HG03066 (cell line): ENCODE results near the gene COPA.
A peak's percentile ranks its signal among the peaks of the same experiment; 100 is the strongest.
"Not testable (repeated sequence)": the region's sequence is repeated elsewhere in the genome, so short reads cannot be mapped to it uniquely, and the experiment has no call there.

Experiments used
- ATAC-seq: cut with Tn5 transposase; IDR thresholded peaks from one replicate; pipeline ENCODE4 v1.9.1; 2021; ENCODE audit warnings: low read depth; ENCODE audit not compliant: unreplicated experiment

COPA gene

DNA sequence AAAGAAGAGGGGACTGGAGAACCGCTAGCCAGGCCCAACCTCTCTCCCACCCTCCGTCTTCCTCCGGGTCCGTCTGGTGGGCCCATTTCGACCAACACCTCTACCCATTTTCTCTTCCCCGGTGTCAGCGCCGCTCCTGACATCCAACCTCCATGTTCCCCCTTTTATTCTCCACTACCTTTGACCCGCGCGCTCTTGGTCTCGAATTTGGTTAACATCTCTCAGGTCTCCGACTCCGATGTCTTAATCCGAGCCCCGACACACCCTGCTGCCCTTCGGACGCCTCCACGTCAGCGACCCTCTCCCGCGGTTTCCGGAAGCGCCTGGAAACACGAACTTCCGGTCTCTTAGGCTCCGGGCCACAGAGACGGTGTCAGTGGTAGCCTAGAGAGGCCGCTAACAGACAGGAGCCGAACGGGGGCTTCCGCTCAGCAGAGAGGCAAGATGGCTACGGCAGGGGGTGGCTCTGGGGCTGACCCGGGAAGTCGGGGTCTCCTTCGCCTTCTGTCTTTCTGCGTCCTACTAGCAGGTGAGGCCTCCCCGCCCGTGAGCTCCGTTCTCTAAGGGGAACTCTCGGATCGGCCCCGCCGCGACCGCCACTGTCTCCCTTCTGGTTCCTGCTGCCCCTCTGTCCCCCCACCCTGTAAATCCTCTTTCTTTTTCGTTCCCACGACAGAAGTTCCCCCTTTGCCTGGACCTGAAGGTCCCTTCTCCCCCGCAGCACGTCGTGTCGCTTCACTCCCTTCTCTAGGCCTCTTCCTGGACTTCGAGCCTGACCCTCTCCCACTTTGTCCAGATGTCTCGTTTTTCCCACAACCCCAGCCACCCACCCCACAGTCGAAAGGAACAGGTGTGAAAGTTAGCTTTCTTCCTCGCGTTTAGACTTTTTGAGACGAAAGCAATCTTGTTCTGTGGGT lies at the start of gene COPA, which contains the start of gene NCSTN:
TSS of gene COPA (minus strand) at position 298 of the 917 bp plus-strand sequence. CDS start at position 218, 80 bp downstream.
TSS of gene NCSTN (plus strand) at position 431 of the 917 bp plus-strand sequence. CDS start at position 445, 14 bp downstream.
- peak; percentile 95 for ATAC-seq

DNA sequence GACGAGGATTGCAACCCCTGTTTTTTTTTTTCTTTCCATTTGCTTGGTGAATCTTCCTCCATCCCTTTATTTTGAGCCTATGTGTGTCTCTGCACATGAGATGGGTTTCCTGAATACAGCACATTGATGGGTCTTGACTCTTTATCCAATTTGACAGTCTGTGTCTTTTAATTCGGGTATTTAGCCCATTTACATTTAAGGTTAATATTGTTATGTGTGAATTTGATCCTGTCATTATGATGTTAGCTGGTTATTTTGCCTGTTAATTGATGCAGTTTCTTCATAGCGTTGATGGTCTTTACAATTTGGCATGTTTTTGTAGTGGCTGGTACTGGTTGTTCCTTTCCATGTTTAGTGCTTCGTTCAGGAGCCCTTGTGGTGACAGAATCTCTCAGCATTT lies 45.4 kb upstream of the COPA start:
- ATAC-seq: not testable (repeated sequence)

DNA sequence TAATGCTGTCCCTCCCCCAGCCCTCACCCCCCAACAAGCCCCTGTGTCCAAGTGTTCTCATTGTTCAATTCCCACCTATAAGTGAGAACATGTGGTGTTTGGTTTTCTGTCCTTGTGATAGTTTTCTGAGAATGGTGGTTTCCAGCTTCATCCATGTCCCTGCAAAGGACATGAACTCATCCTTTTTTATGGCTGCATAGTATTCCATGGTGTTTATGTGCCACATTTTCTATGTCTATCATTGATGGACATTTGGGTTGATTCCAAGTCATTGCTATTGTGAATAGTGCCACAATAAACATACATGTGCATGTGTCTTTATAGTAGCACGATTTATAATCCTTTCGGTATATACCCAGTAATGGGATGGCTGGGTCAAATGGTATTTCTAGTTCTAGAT lies 41.8 kb upstream of the COPA start:
- not testable (repeated sequence) for ATAC-seq

- no peak for ATAC-seq
These were observed 34.6 kb upstream of the COPA start for GRCh38 chr1:160377585-160378206.

DNA sequence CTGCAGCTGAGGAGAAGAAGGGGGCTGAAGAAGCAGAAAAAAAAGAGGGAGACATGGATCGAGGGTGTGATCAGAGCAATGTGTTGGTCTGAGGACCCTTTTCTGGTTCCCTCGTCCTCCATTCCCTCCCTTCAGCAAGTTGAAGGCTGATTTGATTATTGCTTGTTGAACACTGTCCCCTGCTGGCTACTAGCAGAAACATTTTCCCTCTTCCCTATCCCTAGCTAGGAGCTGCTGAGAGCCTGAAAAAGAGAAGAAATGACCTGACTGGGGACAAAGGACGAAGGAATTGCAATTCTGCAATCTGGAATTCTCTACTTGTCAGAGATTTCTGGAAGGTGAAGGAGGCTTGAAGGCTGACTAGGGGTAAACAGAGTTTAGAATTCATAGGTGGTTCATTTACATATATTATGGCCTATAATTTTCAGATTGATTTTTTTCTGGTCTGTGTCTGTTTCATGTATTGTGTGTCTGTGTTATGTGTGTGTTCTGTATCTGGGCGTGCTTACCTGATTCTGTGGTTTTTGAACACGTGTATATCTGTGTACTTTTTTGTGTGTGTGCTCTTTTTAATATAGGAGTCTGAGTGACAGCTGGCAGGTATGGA lies 33.6 kb upstream of the COPA start:
- peak; percentile 66 for ATAC-seq

DNA sequence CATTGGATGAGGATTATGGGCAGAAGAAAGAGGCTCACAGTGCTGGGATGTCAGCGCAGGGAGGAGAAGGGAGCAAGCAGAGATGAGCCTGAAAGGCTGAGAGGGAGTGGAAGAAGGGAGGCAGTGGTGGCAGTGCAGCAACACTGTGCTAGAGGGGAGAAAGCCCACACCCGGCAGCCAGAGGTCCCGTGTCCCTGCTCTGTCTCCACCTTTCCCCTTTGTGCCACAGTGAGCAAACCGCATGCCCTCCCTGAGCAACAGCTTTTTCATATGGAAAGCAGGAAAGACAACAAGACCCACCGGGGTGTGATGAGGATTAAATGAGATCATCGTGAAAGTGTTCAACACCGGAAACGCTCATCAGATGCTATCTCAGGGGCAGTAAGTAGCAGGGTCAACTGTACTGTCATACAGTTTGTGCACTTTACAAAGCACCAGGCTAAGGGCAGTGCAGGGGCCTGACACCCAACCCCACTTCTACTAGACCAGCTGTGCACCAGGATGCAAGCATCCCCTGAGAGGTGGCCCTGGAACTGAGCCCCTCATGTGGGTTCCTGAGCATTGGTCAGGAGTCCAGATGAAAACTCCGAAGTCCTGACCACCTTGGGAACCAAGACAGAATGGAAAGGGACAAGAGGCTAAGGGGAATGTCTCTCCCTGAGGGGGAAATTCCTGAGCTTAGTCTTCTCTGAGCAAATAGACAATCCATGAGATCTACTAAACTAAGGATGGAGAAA lies 32.9 kb upstream of the COPA start:
- no peak for ATAC-seq

DNA sequence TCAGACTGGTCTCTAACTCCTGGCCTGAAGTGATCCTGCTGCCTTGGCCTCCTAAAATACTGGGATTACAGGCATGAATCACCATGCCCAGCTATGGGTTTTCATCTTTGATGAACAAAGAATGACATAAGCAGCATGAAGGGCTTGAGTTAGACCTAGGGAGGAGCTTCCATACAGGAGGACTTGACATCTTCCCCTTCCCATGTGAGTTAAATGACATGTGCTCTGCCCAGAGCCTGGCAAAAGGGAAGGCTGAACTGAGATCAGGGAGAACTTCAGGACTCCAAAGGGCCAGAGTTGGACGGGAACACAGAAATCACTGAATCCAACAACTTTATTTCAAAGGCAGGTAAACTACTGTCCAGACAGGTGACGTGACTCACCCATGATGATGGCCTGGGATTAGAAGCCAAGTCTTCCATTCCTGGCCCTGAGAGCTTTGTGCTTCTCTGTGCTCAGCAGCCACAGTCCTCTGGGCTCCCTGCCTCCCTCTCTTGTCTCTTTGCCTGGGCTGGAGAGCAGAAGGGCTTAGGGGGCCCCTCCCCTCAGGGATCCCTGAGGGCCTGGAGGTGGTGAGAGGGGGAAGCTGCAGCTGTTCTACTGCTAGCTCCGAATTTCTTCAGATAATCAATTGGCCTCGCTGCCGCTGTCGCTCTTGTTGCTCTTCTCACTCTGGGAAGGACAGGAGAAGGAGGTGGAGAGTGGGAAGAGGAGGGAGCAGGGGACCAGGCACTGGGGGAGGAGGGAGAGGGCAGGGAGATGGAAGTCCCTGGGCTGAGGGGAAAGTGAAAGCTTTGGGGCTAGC lies 31.5 kb upstream of the COPA start:
- no peak for ATAC-seq

- no peak for ATAC-seq
These were observed 30.6 kb upstream of the COPA start for GRCh38 chr1:160373696-160374095.

GRCh38 chr1:160371756-160372155 lies 28.7 kb upstream of the COPA start:
- ATAC-seq: no peak

GRCh38 chr1:160371346-160371631 lies 28.2 kb upstream of the COPA start:
- no peak for ATAC-seq

- ATAC-seq: no peak
These were observed 27.7 kb upstream of the COPA start for GRCh38 chr1:160370561-160371345.

- ATAC-seq: no peak
These were observed 26.0 kb upstream of the COPA start for GRCh38 chr1:160369087-160369486.

- no peak for ATAC-seq
These were observed 25.2 kb upstream of the COPA start for GRCh38 chr1:160367934-160368923.

DNA sequence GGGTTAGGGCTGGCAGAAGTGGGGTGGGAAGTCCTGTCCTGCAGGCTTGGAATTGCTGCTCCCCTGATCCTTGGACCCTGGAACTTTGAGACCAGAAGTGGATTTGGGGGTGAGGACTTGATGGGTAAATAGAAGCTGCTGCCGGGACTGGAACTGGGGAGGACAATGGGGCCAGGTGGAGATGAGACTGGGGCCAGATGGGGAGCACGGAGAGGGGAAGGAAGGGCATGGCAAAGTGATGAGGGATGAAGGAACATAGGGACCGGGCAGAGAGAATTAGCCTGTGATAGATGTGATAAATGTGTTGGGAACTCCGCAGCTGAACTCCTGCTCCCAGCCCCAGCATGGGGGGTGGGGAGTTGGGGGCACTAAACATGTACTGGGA lies 24.5 kb upstream of the COPA start:
- no peak for ATAC-seq

- ATAC-seq: no peak
These were observed 23.9 kb upstream of the COPA start, which contains the start of gene NHLH1 for GRCh38 chr1:160366731-160367515. Gene NHLH1 (plus strand): TSS chr1:160367071. CDS start chr1:160370732, 3,661 bp downstream.

DNA sequence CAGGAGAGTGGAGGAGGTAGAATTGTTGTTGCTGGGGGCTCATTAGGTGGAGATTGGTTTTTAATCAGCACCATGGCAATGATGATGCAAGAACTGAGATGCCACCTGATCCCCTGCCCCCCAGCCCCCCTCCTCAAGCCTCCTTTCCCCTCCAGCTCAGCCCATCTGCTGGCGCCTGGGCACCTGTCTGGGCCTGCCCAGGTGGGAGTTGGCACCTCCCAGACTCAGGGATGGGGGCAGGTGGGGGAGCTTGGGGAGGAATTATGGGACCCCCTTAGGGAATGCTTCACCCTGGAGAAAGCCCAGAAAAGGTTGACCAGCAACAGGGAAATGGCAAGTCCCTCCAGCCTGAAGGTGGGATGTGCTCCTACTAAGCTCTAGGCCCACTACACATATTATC lies 22.3 kb upstream of the COPA start:
- ATAC-seq: no peak
